ENCODE measurements around the gene C1S.
"Not testable (repeated sequence)": the region's sequence is repeated elsewhere in the genome, so short reads cannot be mapped to it uniquely, and the experiment has no call there.

C1S gene

DNA sequence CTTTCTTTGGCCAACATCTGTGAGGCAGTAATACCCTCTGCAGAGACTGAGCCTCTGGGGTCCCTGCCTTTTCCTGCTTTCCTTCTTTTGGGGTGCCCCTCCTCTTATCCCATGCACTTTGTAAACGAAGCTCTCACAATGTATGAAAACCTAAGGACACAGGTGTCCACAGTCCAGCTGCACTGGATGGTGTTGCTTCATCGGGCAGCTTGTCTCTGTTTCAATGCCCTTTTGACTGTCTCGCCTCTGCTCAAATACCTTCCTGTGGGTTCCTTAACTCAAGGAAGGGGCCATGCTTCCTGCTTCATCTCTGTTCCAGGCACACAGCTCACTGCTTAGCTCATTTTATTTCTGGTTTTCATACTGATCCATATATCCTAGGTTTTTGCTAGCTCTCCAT, 42.1 kb downstream of the C1S start:
- no peak for DNase-seq (ENCODE audit: low read depth in 2 of 2)

- DNase-seq (ENCODE audit: low read depth in 2 of 2) = no peak
Measured at GRCh38 chr12:7103837-7104584, 43.5 kb downstream of the C1S start.

- DNase-seq (ENCODE audit: low read depth in 2 of 2) = no peak
Measured at GRCh38 chr12:7106082-7106481, 45.6 kb downstream of the C1S start.

DNA sequence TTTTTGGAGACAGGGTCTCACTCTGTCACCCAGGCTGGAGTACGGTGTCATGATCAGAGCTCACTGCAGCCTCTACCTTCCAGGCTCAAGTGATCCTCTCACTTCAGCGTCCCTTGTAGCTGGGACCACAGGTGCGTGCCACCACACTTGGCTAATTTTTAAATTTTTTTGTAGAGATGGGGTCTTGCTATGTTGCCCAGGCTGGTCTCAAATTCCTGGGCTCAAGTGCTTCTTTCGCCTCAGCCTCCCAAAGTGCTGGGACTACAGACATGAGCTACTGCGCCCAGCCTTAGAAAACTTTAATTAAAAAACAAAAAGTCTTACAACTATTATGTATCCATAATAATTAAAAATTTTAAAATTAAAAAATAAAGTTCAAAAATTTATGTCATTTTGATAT, 46.7 kb downstream of the C1S start:
- DNase-seq (ENCODE audit: low read depth in 2 of 2) = not testable (repeated sequence)

- DNase-seq (ENCODE audit: low read depth in 2 of 2) = no peak
Measured at GRCh38 chr12:7107636-7108002, 47.1 kb downstream of the C1S start.

GRCh38 chr12:7108003-7108795, 47.7 kb downstream of the C1S start:
- peak; percentile 50 to 59 for DNase-seq (ENCODE audit: low read depth in 2 of 2)

DNA sequence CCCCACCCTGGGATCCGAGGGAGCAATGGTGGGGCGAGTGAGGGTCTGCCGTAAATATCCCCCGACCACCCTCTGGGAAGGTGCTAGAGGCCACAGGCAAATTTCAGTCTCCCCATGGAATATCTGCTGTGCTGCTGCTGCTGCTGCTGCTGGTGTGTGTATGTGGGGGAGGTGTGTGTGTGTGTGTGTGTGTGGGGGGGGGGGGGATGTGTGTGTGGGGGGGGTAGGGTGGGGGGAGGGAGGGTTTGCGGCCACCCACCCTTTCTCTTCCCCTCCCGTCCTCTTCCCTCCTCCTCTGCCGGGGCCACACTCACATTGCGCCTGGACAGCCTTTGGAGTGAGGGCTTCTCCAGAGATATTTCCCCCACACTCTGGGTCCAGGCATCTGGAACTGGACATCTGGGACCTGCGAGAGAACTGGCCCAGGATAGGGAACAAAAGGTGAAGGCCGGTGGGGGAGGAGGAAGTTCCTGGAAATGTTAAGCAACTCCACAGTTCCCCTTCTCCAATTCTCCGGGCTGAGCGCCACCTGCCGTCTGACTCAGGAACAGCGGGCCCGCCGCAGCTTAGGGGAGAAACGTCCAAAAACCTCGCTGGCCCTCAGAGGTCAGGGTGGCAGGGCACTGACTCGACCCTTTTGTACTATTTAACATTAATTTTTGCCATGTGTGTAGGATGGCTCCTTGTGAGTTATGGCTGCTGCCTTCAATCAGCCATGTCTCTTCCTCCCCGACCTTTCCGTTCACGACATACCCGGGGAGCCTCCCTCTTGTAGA, 48.5 kb downstream of the C1S start, which contains the start of gene C1RL:
Gene C1RL, minus strand, starts transcription at position 419 of the 776 bp plus-strand sequence. Its CDS starts 34 bp downstream, at position 385.
- DNase-seq (ENCODE audit: low read depth in 2 of 2) = peak; percentile 81

DNA sequence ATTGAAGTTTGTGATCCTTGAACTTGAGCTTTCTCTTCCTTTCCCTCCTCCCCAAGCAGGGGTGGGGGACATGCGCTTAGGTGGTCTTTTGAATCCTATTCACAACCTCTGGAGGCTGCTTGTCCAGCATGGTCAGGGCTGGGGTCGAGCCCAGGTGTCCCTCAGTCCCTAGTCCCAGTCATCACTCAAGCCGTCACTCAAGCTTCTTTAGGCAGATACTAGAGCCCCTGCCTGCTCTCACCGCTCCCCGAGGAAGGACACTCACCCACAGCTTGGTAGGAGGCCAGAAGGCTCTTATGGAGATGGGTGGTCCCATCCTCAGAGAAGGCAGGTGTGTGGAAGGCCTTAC, 49.0 kb downstream of the C1S start:
- DNase-seq (ENCODE audit: low read depth in 2 of 2) = no peak

DNA sequence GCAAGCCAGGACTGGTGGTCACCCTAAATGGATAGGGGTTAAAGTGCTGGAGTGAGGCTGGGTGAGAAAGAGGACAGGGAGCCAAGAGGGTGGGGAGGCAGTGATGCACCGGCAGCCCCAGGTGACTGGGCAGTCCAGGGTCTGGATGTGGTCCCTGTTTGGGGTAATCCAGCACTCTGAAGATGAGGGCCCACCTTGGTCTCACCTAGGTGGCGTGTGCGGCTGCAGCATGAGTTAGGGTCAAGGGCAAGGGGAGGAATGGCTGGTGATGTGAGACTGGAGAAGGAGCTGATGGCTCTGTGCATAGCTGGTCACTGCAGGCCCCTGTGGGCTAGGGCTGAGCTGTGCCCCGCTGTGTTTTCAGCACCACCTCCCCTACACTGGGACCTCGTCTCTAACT, 50.1 kb downstream of the C1S start:
- DNase-seq (ENCODE audit: low read depth in 2 of 2) = no peak

- no peak for DNase-seq (ENCODE audit: low read depth in 2 of 2)
Measured at GRCh38 chr12:7112041-7112440, 51.5 kb downstream of the C1S start.

- peak; percentile 14 to 32 for DNase-seq (ENCODE audit: low read depth in 2 of 2)
Measured at GRCh38 chr12:7113389-7113871, 52.9 kb downstream of the C1S start.

DNA sequence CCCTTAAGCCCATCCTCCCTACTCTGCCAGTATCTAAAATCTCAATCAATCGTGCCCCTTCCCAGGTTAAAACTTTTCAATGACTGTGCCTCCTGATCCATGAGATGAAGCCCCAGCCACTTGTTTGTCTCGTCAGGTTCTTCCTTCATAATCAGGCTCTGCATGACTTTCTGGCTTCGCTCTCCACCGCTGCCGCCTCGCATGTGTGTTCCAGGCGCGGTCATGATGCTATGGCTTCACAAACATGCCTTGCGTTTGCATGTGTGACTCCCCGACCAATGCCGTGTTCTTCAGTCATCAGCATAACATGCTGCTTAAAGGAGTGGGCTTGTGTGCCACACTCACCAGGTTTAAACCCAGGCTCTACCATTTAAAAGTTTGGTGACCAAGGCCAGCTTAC, 53.5 kb downstream of the C1S start:
- DNase-seq (ENCODE audit: low read depth in 2 of 2) = no peak

DNA sequence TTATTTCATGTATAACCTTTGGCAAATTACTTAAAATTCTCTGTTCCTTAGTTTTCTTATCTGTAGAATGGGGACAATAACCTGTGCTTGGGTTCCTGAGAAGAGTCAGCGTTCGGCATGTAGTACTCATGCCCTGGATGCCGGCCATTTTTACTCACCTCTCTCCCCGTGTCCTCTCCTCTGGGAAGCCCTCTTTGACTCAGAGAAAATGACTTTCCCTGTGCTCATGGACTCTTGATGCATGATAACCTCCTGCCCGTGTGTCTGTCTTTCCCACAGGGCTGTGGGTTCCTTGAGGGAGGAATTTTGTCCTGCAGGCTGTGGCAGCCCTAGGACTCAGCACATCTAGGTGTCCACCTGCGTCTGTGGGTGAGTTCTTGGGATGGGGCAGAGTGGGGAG, 54.3 kb downstream of the C1S start:
- no peak for DNase-seq (ENCODE audit: low read depth in 2 of 2)

DNA sequence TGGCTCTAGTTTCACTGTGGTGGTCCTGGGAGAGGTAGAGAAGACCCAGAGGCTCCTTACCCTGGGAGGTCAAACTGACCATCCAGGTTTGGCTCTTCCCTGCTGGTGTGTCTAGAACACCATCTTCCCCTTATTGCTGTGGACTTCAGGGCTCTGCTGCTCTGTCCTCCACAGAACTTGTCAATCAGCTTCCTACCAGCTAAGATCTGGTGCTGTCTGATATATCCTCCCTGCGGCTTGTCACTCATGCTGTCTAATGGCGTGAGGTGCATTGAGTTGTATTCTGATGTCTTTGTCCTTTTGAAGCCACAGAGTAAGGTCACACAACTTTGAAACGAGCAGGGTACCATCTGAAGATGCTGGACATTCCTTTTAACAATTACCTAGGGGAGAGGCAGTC, 55.7 kb downstream of the C1S start:
- DNase-seq (ENCODE audit: low read depth in 2 of 2) = no peak

- no peak for DNase-seq (ENCODE audit: low read depth in 2 of 2)
Measured at GRCh38 chr12:7116916-7117315, 56.4 kb downstream of the C1S start.

- no peak for DNase-seq (ENCODE audit: low read depth in 2 of 2)
Measured at GRCh38 chr12:7117670-7118069, 57.2 kb downstream of the C1S start.

DNA sequence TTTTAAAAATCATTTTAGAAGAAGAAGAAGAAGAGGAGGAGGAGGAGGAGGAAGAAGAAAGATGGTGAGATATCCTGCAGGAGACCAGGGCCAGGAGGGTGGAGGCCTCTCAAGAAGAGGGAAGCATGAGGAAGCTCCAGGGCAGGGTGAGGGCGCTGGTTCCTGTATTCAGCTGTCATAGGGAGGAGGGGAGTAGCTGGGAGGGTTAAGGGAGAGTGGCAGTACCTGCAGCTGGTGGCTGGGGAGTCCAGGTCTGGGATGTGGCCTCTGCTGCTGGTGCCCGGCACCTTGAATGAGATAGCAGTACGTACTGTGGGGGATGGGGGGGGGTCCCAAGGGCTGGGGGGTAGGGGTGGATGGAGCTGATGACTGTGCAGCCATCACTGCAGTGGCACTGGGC, 58.4 kb downstream of the C1S start:
- DNase-seq (ENCODE audit: low read depth in 2 of 2) = no peak

DNA sequence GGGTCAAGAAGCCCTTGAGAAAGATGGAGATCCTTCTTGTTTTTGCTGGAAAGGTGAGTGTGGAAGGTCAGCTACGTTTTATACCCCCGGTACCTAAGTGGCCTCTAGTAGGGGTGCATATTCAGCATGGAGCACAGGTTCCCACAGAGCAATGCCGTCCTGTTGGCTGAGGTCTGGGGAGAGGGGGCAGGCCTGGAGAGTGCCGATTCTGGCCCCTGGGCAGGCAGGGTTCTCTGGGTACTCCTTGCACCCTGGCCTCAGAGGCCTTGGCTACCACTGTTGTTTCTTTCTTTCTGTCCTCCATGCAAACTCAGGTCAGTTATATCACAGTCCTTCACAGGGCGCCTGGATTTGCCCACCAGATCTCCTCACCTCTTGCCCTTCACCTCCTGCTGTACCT, 59.6 kb downstream of the C1S start:
- no peak for DNase-seq (ENCODE audit: low read depth in 2 of 2)

Data from stimulated activated CD4-positive, alpha-beta T cell treated with anti-CD3 and anti-CD28 coated beads, Interleukin-1b, Interleukin-23, amount 100 ng/mL, for 4 hours (primary cell).